Measurements from ENCODE around the gene TMBIM1. TPM values are rescaled to one million over a fixed set of nuclear protein-coding genes. Genes with fewer than 3 reads are reported as not detected.

The TMBIM1 gene
- total and polyA plus RNA-seq, 9 of the 15 experiments (the other 6 are each of a cell fraction or from before 2014, with no cell fraction given), result 14.2 to 105 (median 47.0) TPM

GRCh38 chr2:218328294-218328693 lies 36.0 kb upstream of the TMBIM1 start:
- ATAC-seq, result no peak
- no peaks in the 10 kb centered on the region for H3K27me3 ChIP-seq (ENCODE audit: control insufficient read depth in 2 of 2, insufficient read depth in 2 of 2, low read length in 2 of 2)
- H3K36me3 ChIP-seq (ENCODE audit: control insufficient read depth, insufficient read depth, low read length), result 0 out of 3 replicates have a peak, but pooled peaks cover 2% of the 10 kb centered on the region
- H3K4me2 ChIP-seq (ENCODE audit: insufficient read depth, low read length), result no peak overlapping the region
- no peaks in the 10 kb centered on the region for H4K20me1 ChIP-seq (replicated peaks; ENCODE audit: control insufficient read depth, insufficient read depth, low read length)
- H3K9me1 ChIP-seq (ENCODE audit: control insufficient read depth, insufficient read depth, low read length), result no peaks in the 10 kb centered on the region
- no peak overlapping the region for H2AFZ ChIP-seq (ENCODE audit: low read depth, low read length)
- POLR2A ChIA-PET, result no interaction called here
- peaks cover 51% of the 10 kb centered on the region for H3K79me2 ChIP-seq (ENCODE audit: control insufficient read depth, insufficient read depth, low read length)
- in situ Hi-C loops (cut with MboI) (no loop called here), intact Hi-C loops (cut with micrococcal nuclease) (no loop called here)
- CTCF ChIA-PET (ENCODE audit: low intra/inter-chr PET ratio), result no interaction called here
- peaks cover 43 to 49% of the 10 kb centered on the region in 2 experiments for H3K4me1 ChIP-seq (replicated peaks in 1 of 2; ENCODE audit: control insufficient read depth in 2 of 2, insufficient read depth in 2 of 2, low read length in 2 of 2)
- no peaks in the 10 kb centered on the region for H3K9me3 ChIP-seq (replicated peaks; ENCODE audit: control insufficient read depth, insufficient read depth, low read depth, low read length)
- 82% methylated on average over 2 of the region's 2 CpGs for WGBS (ENCODE audit: insufficient coverage, low coverage, missing lambda C conversion rate)
- FAIRE-seq, result no peak
- H3K9ac ChIP-seq (ENCODE audit: insufficient read depth in 1 of 2, low read depth in 2 of 2, low read length in 2 of 2), result no peak overlapping the region; a peak in 1 of 4 replicates
- DNase-seq (ENCODE audit: extremely low read depth in 1 of 4, low spot score in 3 of 4), result no peak
- H3K27ac ChIP-seq (ENCODE audit: extremely low read depth, low read depth, low read length), result no peak overlapping the region
- H3K4me3 ChIP-seq, result no peak overlapping the region
- BruUV-seq (replicated peaks), result no TSS peak
- no peak for TF ChIP-seq ZBTB49 (CRISPR knock-in tag; IDR thresholded peaks at IDR 0.05; ENCODE audit: borderline replicate concordance)
- no peak for TF ChIP-seq SRF (CRISPR knock-in tag; IDR thresholded peaks at IDR 0.05)
- TF ChIP-seq HMGXB4 (CRISPR knock-in tag; IDR thresholded peaks at IDR 0.05), result no peak
- no peak for TF ChIP-seq MNT (conservative IDR thresholded peaks at IDR 0.05)
- no peak for TF ChIP-seq SETDB1 (IDR thresholded peaks at IDR 0.05; ENCODE audit: low read length)
- TF ChIP-seq ZBTB7A (IDR thresholded peaks at IDR 0.05; ENCODE audit: borderline replicate concordance, control insufficient read depth, low read depth, low read length), result no peak
- TF ChIP-seq ATF4 (CRISPR knock-in tag; IDR thresholded peaks at IDR 0.05), result no peak
- no peak for TF ChIP-seq VEZF1 (CRISPR knock-in tag; IDR thresholded peaks at IDR 0.05)
- TF ChIP-seq STAT6 (CRISPR knock-in tag; IDR thresholded peaks at IDR 0.05), result no peak
- TF ChIP-seq TRIM28 (IDR thresholded peaks at IDR 0.05), result no peak
